Mononuclear cell (primary cell): ENCODE results near the gene KRT80. TPM values are rescaled to one million over a fixed set of nuclear protein-coding genes. Genes with fewer than 3 reads are reported as not detected.

Experiments
- H3K27me3 ChIP-seq: 2 replicates; pipeline ENCODE4 v1.6.0; 2011; ENCODE audit warnings: low read length, control low read depth; ENCODE audit not compliant: insufficient read depth
- H3K4me1 ChIP-seq: 2 replicates; pipeline ENCODE4 v1.5.1; 2011; ENCODE audit warnings: mild to moderate bottlenecking, low read length, control low read depth; ENCODE audit not compliant: insufficient read depth
- H3K4me3 ChIP-seq: 2 replicates; pipeline ENCODE4 v1.5.1; 2011; ENCODE audit warnings: mild to moderate bottlenecking, low read length, moderate library complexity
- H3K9me3 ChIP-seq: 2 replicates; pipeline ENCODE4 v1.5.1; 2011; ENCODE audit warnings: low read depth, mild to moderate bottlenecking, control low read depth, low read length
- total RNA-seq: library from RNA; depleted of rRNA; stranded (reverse); fragments of >200 nt; gene quantifications from one replicate; pipeline ENCODE4 v1.2.3, GENCODE V29; 2012

KRT80 gene
- total RNA-seq, 1 donor: not detected

GRCh38 chr12:52232203-52232673 is 40.4 kb upstream of the KRT80 start:
- Histone ChIP-seq H3K9me3 (no peaks in the 10 kb centered on the region), H3K27me3 (peaks cover 26% of the 10 kb centered on the region), H3K4me3 (no peak overlapping the region)

GRCh38 chr12:52231305-52232202 is 39.7 kb upstream of the KRT80 start:
- Histone ChIP-seq H3K4me3 (no peak overlapping the region), H3K9me3 (no peaks in the 10 kb centered on the region), H3K27me3 (peaks cover 26% of the 10 kb centered on the region), H3K4me1 (peaks cover 22% of the 10 kb centered on the region)

More at GRCh38 chr12:52232203-52232673, 40.4 kb upstream of the KRT80 start:
- peaks cover 15% of the 10 kb centered on the region for H3K4me1 ChIP-seq

- no peak overlapping the region for H3K4me3 ChIP-seq
- peaks cover 29% of the 10 kb centered on the region for H3K27me3 ChIP-seq
- H3K9me3 ChIP-seq: no peaks in the 10 kb centered on the region
- H3K4me1 ChIP-seq: peaks cover 30% of the 10 kb centered on the region
Measured at GRCh38 chr12:52230364-52231281, 38.8 kb upstream of the KRT80 start.

- peaks cover 33% of the 10 kb centered on the region for H3K4me1 ChIP-seq
Measured at GRCh38 chr12:52229836-52230343, 38.1 kb upstream of the KRT80 start.

GRCh38 chr12:52228931-52229330 is 37.1 kb upstream of the KRT80 start:
- H3K4me1 ChIP-seq: peaks cover 26% of the 10 kb centered on the region
- H3K27me3 ChIP-seq: peaks cover 32% of the 10 kb centered on the region
- H3K4me3 ChIP-seq: no peak overlapping the region
- H3K9me3 ChIP-seq: no peaks in the 10 kb centered on the region

More at GRCh38 chr12:52229836-52230343, 38.1 kb upstream of the KRT80 start:
- H3K4me3 ChIP-seq: no peak overlapping the region
- H3K27me3 ChIP-seq: peaks cover 29% of the 10 kb centered on the region
- no peaks in the 10 kb centered on the region for H3K9me3 ChIP-seq

GRCh38 chr12:52228366-52228765 is 36.6 kb upstream of the KRT80 start:
- H3K4me1 ChIP-seq: peaks cover 26% of the 10 kb centered on the region
- peaks cover 29% of the 10 kb centered on the region for H3K27me3 ChIP-seq

GRCh38 chr12:52227606-52228166 is 35.9 kb upstream of the KRT80 start:
- Histone ChIP-seq H3K4me3 (no peak overlapping the region), H3K27me3 (peaks cover 28% of the 10 kb centered on the region), H3K9me3 (no peaks in the 10 kb centered on the region), H3K4me1 (peaks cover 26% of the 10 kb centered on the region)

More at GRCh38 chr12:52228366-52228765, 36.6 kb upstream of the KRT80 start:
- no peaks in the 10 kb centered on the region for H3K9me3 ChIP-seq
- H3K4me3 ChIP-seq: no peak overlapping the region

- peaks cover 27% of the 10 kb centered on the region for H3K27me3 ChIP-seq
- no peaks in the 10 kb centered on the region for H3K9me3 ChIP-seq
- peaks cover 36% of the 10 kb centered on the region for H3K4me1 ChIP-seq
- H3K4me3 ChIP-seq: no peak overlapping the region
Measured at GRCh38 chr12:52226446-52226845, 34.6 kb upstream of the KRT80 start.

- H3K27me3 ChIP-seq: peaks cover 25% of the 10 kb centered on the region
- peaks cover 36% of the 10 kb centered on the region for H3K4me1 ChIP-seq
- no peaks in the 10 kb centered on the region for H3K9me3 ChIP-seq
- H3K4me3 ChIP-seq: no peak overlapping the region
Measured at GRCh38 chr12:52225752-52226151, 33.9 kb upstream of the KRT80 start.

GRCh38 chr12:52224151-52224550 is 32.3 kb upstream of the KRT80 start:
- peaks cover 22% of the 10 kb centered on the region for H3K27me3 ChIP-seq
- H3K9me3 ChIP-seq: no peaks in the 10 kb centered on the region
- H3K4me3 ChIP-seq: no peak overlapping the region
- H3K4me1 ChIP-seq: peaks cover 36% of the 10 kb centered on the region

- Histone ChIP-seq H3K9me3 (no peaks in the 10 kb centered on the region), H3K27me3 (peaks cover 22% of the 10 kb centered on the region), H3K4me3 (no peak overlapping the region), H3K4me1 (peaks cover 36% of the 10 kb centered on the region)
Measured at GRCh38 chr12:52223406-52224039, 31.7 kb upstream of the KRT80 start.

GRCh38 chr12:52222692-52223091 is 30.9 kb upstream of the KRT80 start:
- H3K4me3 ChIP-seq: no peak overlapping the region
- H3K9me3 ChIP-seq: no peaks in the 10 kb centered on the region

GRCh38 chr12:52221912-52222457 is 30.2 kb upstream of the KRT80 start:
- H3K4me1 ChIP-seq: peaks cover 29% of the 10 kb centered on the region
- no peak overlapping the region for H3K4me3 ChIP-seq
- peaks cover 22% of the 10 kb centered on the region for H3K27me3 ChIP-seq
- no peaks in the 10 kb centered on the region for H3K9me3 ChIP-seq

More at GRCh38 chr12:52222692-52223091, 30.9 kb upstream of the KRT80 start:
- Histone ChIP-seq H3K4me1 (peaks cover 36% of the 10 kb centered on the region), H3K27me3 (peaks cover 22% of the 10 kb centered on the region)
